GM12801 (cell line): Measurements from ENCODE around the gene BCAS3.

Experiments used
- CTCF ChIP-seq: IDR thresholded peaks from one replicate; pipeline ENCODE4 v1.5.1; 2011; ENCODE audit warnings: control low read depth; ENCODE audit not compliant: insufficient read length; ENCODE audit errors: extremely low read depth

The BCAS3 gene

GRCh38 chr17:60677308-60678117 lies at the start of gene BCAS3:
Gene BCAS3 (plus strand): TSS chr17:60677851.
- no peak for TF ChIP-seq CTCF

- no peak for TF ChIP-seq CTCF
Observed at GRCh38 chr17:60628252-60628889, 49.3 kb upstream of the BCAS3 start.

GRCh38 chr17:60629120-60629519 lies 48.5 kb upstream of the BCAS3 start:
- TF ChIP-seq CTCF: no peak

- TF ChIP-seq CTCF: no peak
Observed at GRCh38 chr17:60630352-60630751, 47.3 kb upstream of the BCAS3 start.

- no peak for TF ChIP-seq CTCF
Observed at GRCh38 chr17:60631119-60631518, 46.5 kb upstream of the BCAS3 start.

- TF ChIP-seq CTCF: no peak
Observed at GRCh38 chr17:60637683-60638082, 40.0 kb upstream of the BCAS3 start.

- TF ChIP-seq CTCF: no peak
Observed at GRCh38 chr17:60639019-60639330, 38.7 kb upstream of the BCAS3 start.
